ENCODE data around the gene HS6ST1.
"Not testable (repeated sequence)": the region's sequence is repeated elsewhere in the genome, so short reads cannot be mapped to it uniquely, and the experiment has no call there.

HS6ST1 gene

DNA sequence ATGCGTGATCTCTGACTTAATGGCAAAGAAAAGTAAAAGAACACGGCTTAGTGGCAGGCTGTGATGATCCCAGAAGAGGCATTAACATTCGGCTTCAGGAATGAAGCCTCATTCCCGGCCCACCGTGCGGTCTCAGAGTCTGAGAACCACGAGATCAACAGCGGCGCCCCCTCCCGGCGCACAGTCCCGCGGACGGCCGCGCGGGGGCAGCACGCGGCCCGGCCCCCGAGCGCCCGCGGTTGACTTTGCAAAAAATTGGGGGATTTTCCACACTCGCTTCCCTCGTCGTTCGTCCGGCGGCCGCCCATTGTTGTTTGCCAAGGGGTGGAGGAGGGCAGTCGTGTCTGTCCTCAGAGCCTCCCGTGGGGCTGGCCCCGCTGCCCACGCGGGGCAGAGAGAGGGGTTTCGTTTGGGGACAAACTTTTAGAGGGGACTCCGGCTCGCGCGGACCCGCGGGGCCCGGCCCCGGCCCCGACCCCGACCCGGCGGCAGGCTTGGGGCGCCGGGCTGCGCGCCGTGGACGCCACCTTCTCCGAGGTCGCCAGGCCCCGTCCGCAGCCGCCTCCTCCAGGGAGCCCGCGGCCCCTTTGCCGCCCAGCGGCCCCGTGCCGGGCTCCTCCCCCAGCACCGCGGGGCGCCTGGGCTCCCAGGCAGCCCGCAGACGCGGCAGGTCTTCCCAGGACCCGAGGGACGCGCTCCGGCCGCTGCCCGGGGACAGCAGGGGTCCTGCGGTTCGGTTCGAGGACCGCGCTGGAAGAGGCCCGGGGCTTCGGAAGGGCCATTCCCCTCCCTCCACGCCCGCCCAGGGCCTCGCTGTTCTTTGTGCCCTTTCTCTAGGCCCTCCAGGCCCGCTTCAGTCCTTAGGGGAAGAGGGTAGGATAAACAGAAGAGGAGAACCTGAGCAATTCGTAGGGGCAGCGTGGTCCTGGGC is 3.4 kb upstream of the HS6ST1 start:
- peak; percentile 75 for DNase-seq (ENCODE audit: low spot score)

GRCh38 chr2:128320906-128321771 is 2.5 kb upstream of the HS6ST1 start:
- no peak for DNase-seq (ENCODE audit: low spot score)

DNA sequence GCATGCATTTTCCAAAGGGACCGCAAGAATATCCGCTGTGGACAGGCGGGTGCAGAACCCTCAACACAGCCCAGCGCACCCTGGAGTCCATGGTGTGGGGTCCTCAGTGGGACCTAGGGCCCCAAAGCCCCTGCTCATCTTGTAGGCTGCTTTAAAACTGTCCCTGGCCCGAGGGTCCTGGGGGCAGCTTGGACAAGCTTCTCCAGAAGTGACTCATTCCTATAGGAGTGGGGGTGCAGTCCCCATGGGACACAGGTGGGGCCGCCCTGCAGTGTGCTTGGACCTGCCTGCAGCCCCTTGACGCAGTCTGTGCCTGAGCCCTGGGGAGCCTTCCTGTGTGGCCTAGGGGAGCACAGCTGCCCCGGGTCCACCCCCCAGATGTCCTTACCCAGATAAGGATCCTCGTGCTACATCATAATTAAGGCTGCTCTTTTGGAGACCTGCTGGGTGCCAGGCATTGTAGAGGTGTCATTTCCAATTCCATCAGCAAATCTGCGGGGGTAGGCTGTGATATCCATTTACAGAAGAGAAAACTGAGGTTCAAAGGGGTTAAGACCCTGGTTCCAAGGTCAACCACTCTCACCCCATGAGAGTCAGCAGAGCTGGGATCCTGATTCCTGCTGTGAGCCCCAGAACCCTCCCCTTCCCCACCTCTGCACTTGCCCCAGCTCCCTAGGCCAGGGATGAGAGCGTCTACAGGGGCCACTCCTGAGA is 1.7 kb upstream of the HS6ST1 start:
- no peak for DNase-seq (ENCODE audit: low spot score)

DNA sequence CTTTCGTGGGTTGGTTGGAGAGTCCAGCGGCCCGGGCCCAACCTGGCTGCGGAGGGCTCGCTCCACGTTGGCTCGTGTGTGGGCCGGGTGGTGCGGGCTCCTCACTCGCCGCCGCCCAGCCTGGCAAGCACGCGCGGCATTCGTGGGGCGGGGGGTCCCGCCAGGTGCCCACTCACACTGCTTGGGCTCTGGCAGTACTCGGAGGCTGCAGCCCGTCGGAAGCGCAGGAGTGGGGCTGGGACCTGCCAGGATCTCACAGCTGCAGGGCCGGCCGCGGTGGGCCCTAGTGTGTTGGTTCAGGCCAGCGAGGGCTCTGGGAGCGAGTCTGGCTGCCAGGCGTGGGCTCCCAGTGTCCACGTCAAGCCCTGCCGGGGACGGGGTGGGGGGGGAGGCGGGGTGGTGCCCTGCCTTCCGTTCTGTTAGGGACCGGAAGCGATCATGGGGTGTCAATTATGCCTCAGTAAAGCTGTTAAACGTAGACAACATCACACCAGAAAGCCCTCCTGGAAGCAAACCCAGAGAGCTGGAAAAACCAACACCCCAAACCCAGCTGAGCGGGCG is 1.0 kb upstream of the HS6ST1 start:
- no peak for DNase-seq (ENCODE audit: low spot score)

- not testable (repeated sequence) for DNase-seq (ENCODE audit: low spot score)
Measured at GRCh38 chr2:128318245-128318644, 423 bp downstream of the HS6ST1 start.

- DNase-seq (ENCODE audit: low spot score), result not testable (repeated sequence)
Measured at GRCh38 chr2:128317899-128318225, 806 bp downstream of the HS6ST1 start.

- DNase-seq (ENCODE audit: low spot score), result no peak
Measured at GRCh38 chr2:128317181-128317898, 1.3 kb downstream of the HS6ST1 start.

DNA sequence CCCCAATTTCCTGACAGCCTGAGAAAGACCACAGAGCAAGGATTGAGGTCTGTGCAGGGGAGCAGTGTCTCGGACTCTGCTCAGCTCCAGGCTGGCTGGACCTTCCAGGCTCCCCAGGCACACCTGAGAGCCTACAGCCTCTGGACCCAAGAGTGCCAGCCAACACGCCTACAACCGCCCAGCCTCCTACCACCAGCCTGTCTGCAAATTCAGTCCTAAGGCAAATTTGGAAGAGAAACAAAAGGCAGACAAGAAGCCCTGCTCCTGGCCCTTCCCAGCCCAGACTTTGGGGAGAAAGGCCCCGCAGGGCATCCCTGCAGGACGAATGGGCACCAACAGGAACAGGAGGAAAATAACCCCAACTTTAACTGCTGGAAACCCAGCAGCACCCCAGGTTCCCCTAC is 1.9 kb downstream of the HS6ST1 start:
- DNase-seq (ENCODE audit: low spot score), result no peak

GRCh38 chr2:128315829-128316776 is 2.6 kb downstream of the HS6ST1 start:
- no peak for DNase-seq (ENCODE audit: low spot score)

DNA sequence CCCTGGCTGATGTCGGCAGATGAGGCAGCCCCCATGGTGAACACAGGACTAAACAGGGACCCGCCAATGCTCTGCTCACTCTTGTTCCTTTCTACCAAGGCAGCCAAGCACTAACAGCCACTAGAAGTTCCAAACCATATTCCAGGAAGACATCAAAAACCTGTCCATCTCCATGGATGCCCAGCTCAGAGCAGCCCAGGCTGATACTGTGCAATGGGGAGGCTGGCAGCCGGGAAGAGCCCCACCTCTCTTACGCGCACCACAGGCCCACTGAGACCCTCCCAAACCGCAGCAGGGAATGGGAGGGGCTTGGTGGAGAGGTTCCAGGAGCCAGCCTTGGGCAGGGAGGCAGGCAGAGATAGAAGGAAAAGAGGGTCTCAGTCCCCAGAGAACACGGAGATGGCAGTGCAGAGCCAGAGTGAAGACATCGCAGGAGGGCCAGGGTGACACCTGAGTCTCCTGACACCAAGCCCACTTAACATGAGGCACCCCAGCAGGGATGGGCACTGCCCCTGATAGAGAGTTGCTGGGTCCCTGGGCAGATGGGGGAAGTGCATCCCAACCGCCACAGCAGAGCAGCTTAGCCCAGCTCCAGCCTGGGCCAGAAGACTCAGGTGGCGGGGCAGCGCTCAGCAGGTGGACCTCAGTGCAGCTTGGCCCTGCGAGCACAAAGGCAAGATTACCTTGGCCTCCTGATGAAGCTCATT is 3.4 kb downstream of the HS6ST1 start:
- no peak for DNase-seq (ENCODE audit: low spot score)

GRCh38 chr2:128314348-128315121 is 4.1 kb downstream of the HS6ST1 start:
- no peak for DNase-seq (ENCODE audit: low spot score)

- no peak for DNase-seq (ENCODE audit: low spot score)
Measured at GRCh38 chr2:128313931-128314347, 4.7 kb downstream of the HS6ST1 start.

DNA sequence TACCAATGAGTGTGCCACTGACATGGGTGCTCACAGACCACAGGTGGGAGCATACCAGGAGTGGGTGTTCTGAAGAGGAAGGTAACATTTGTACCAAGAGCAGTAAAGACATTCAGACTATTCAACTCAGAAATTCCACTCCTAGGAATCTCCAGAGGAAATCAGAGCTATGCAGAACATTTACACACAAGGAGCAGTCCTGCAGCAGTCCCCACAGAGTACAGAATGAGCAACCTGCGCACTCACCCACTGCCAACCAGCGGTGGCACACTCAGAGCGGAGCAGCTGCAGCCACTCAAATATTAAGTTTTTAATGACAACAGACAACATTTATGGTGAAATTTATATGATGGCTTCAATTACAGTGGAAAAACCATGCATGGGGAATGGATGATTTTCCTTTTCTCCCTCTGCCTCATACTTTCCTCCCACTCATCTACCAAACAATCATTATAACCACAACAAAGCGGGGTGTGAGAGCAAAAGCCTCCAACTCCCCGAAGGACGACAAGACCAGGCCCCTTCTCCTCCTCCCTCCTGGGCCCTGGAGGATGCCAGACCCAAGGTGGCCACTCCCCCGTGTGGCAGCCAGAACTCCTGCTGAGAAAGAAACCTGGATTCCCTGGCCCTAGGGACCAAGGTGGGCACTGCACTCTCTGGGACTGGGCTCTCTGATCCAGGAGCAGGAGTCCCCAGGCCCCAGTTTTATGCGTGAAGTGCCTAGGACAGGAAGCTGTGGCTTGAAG is 5.4 kb downstream of the HS6ST1 start:
- DNase-seq (ENCODE audit: low spot score), result no peak

GRCh38 chr2:128312411-128312810 is 6.3 kb downstream of the HS6ST1 start:
- DNase-seq (ENCODE audit: low spot score), result no peak

- no peak for DNase-seq (ENCODE audit: low spot score)
Measured at GRCh38 chr2:128311755-128312341, 6.8 kb downstream of the HS6ST1 start.

GRCh38 chr2:128311216-128311754 is 7.4 kb downstream of the HS6ST1 start:
- DNase-seq (ENCODE audit: low spot score), result no peak

- DNase-seq (ENCODE audit: low spot score), result no peak
Measured at GRCh38 chr2:128310761-128311160, 7.9 kb downstream of the HS6ST1 start.
